GM13977 (cell line): ENCODE data around the gene GABARAP.
A peak's percentile ranks its signal among the peaks of the same experiment; 100 is the strongest.

Experiments
- DNase-seq: peaks from one replicate; pipeline ENCODE4 v3.0.0; 2012; ENCODE audit warnings: low spot score
- CTCF ChIP-seq: IDR thresholded peaks from 2 replicates; pipeline ENCODE4 v1.5.1; 2012; ENCODE audit warnings: mild to moderate bottlenecking, control low read depth; ENCODE audit not compliant: insufficient read depth; ENCODE audit errors: extremely low read depth, missing control alignments
- in situ Hi-C: fragments of 300-500 bp; cut with MboI; formaldehyde crosslinking; loops from one replicate; pipeline ENCODE4 v1.12.0; 2022; ENCODE audit warnings: low sequenced_read_pairs, low pct_unique_long_range_greater_than_20kb, mixed read lengths, inconsistent platforms; ENCODE audit not compliant: unreplicated experiment

The GABARAP gene

GRCh38 chr17:7207120-7208001 lies 34.9 kb downstream of the GABARAP start:
- no peak for DNase-seq
- no peak for TF ChIP-seq CTCF
- in situ Hi-C loops: no loop called here

GRCh38 chr17:7205561-7205960 lies 36.7 kb downstream of the GABARAP start:
- in situ Hi-C loops: no loop called here
- no peak for DNase-seq
- no peak for TF ChIP-seq CTCF

- TF ChIP-seq CTCF: no peak
- in situ Hi-C loops: no loop called here
- DNase-seq: peak; percentile 99
These were observed 37.3 kb downstream of the GABARAP start for GRCh38 chr17:7204828-7205461.

GRCh38 chr17:7204336-7204735 lies 37.9 kb downstream of the GABARAP start:
- in situ Hi-C loops: no loop called here
- no peak for DNase-seq
- no peak for TF ChIP-seq CTCF

GRCh38 chr17:7203391-7203790 lies 38.9 kb downstream of the GABARAP start:
- in situ Hi-C loops: no loop called here
- TF ChIP-seq CTCF: no peak
- DNase-seq: no peak

GRCh38 chr17:7196651-7197401 lies 45.4 kb downstream of the GABARAP start:
- no peak for TF ChIP-seq CTCF
- in situ Hi-C loops: no loop called here
- no peak for DNase-seq
